ENCODE data around the gene RCOR1. TPM values are rescaled to one million over a fixed set of nuclear protein-coding genes. Genes with fewer than 3 reads are reported as not detected.

The RCOR1 gene
- total and polyA plus RNA-seq, 2 of the 4 experiments (the other 2 are of a cell fraction) = 9.0 to 11.2 TPM

DNA sequence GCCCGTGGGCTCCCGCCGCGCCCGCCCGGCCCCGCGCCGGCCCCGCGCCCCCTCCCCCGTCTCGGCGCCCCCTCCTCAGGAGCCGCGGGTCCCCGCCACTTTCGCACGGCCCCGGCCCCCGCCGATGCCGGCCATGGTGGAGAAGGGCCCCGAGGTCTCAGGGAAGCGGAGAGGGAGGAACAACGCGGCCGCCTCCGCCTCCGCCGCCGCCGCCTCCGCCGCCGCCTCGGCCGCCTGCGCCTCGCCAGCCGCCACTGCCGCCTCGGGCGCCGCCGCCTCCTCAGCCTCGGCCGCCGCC lies 263 bp downstream of the RCOR1 start:
- intact Hi-C loops (cut with micrococcal nuclease) = loop anchor here (1.0 to 10.0 kb wide), 5 partner anchors 68 to 322 kb away; partner anchors contain the start of gene TRAF3
- Histone ChIP-seq H3K23ac (ENCODE audit: low read depth, low read length) (no peak overlapping the region), H3K9me1 (ENCODE audit: insufficient read depth, low read length) (peaks cover 3% of the 10 kb centered on the region), H3K27me3 (ENCODE audit: control insufficient read depth, insufficient read depth, low read length) (no peaks in the 10 kb centered on the region), H3K4me2 (ENCODE audit: low read depth, low read length) (no peak overlapping the region), H3K18ac (ENCODE audit: low read depth, low read length) (no peak overlapping the region), H2BK120ac (ENCODE audit: low read depth, low read length) (no peak overlapping the region), H3K4me1 (ENCODE audit: control insufficient read depth, insufficient read depth, low read length) (peaks cover 8% of the 10 kb centered on the region), H2BK15ac (ENCODE audit: low read depth, low read length) (no peak overlapping the region), H3K9ac (ENCODE audit: low read depth, low read length) (peak overlapping the region; percentile 15; the same call in 1 of the 2 replicates), H3K4me3 (ENCODE audit: insufficient read depth, low read depth, low read length) (peak overlapping the region; percentile 99), H3K4ac (ENCODE audit: low read depth, low read length) (no peak overlapping the region), H4K20me1 (ENCODE audit: insufficient read depth, low read length) (peaks cover 22% of the 10 kb centered on the region), H3K36me3 (ENCODE audit: control insufficient read depth, insufficient read depth, low read length) (no peaks in the 10 kb centered on the region), H3K56ac (ENCODE audit: extremely low read depth, insufficient read depth, low read length) (no peak overlapping the region), H4K91ac (ENCODE audit: insufficient read depth, low read depth, low read length) (no peak overlapping the region), H4K5ac (ENCODE audit: low read depth, low read length) (no peak overlapping the region), H2BK5ac (ENCODE audit: low read depth, low read length, poor library complexity, severe bottlenecking) (peak overlapping the region; percentile 14), H2AK5ac (ENCODE audit: low read depth, low read length) (no peak overlapping the region), H2AFZ (replicated peaks; ENCODE audit: low read length, poor library complexity) (peak overlapping the region; percentile 88), H3K79me1 (ENCODE audit: low read depth in 1 of 2, low read length in 2 of 2) (peaks cover 3 to 48% of the 10 kb centered on the region in 2 experiments; a peak in 3 of 4 replicates), H3K14ac (replicated peaks; ENCODE audit: low read depth, low read length) (no peak overlapping the region), H3K27ac (ENCODE audit: insufficient read depth, low read length) (peak overlapping the region; percentile 65), H2BK20ac (ENCODE audit: low read depth, low read length) (no peak overlapping the region), H4K8ac (ENCODE audit: low read depth in 2 of 2, low read length in 2 of 2) (no peak overlapping the region), H2AK9ac (replicated peaks; ENCODE audit: low read depth, low read length, poor library complexity) (peak overlapping the region; percentile 35), H3K9me3 (ENCODE audit: control insufficient read depth, insufficient read depth, low read length) (no peaks in the 10 kb centered on the region)
- ATAC-seq (ENCODE audit: low read depth) = no peak; the same call in 1 of the 2 replicates
- no TSS peak for BruUV-seq (replicated peaks)
- dilution Hi-C loops (cut with HindIII; ENCODE audit: low sequenced_read_pairs, unreplicated experiment) = no loop called here
- no peak for DNase-seq
- POLR2A ChIA-PET (ENCODE audit: unreplicated experiment) = no interaction called here
- TF ChIP-seq, protein P1, sequence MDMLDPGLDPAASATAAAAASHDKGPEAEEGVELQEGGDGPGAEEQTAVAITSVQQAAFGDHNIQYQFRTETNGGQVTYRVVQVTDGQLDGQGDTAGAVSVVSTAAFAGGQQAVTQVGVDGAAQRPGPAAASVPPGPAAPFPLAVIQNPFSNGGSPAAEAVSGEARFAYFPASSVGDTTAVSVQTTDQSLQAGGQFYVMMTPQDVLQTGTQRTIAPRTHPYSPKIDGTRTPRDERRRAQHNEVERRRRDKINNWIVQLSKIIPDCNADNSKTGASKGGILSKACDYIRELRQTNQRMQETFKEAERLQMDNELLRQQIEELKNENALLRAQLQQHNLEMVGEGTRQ (IDR thresholded peaks at IDR 0.05; ENCODE audit: low read depth, low read length) = no peak
- no peak for TF ChIP-seq FOS (IDR thresholded peaks at IDR 0.05; ENCODE audit: low read depth, low read length)
- no peak for TF ChIP-seq RCOR1 (IDR thresholded peaks at IDR 0.05; ENCODE audit: insufficient replicate concordance, low read length)
- no peak for TF ChIP-seq SMC3 (IDR thresholded peaks at IDR 0.05; ENCODE audit: low read depth, low read length)
- TF ChIP-seq RAD21 (IDR thresholded peaks at IDR 0.05; ENCODE audit: low read length) = no peak
- TF ChIP-seq, protein P2, sequence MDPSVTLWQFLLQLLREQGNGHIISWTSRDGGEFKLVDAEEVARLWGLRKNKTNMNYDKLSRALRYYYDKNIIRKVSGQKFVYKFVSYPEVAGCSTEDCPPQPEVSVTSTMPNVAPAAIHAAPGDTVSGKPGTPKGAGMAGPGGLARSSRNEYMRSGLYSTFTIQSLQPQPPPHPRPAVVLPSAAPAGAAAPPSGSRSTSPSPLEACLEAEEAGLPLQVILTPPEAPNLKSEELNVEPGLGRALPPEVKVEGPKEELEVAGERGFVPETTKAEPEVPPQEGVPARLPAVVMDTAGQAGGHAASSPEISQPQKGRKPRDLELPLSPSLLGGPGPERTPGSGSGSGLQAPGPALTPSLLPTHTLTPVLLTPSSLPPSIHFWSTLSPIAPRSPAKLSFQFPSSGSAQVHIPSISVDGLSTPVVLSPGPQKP (IDR thresholded peaks at IDR 0.05; ENCODE audit: borderline replicate concordance, low read depth, low read length) = no peak
- TF ChIP-seq POLR2A (IDR thresholded peaks at IDR 0.05; ENCODE audit: low read depth, low read length) = no peak
- no peak for TF ChIP-seq CEBPB (IDR thresholded peaks at IDR 0.05; ENCODE audit: low read depth, low read length)
- TF ChIP-seq MXI1 (IDR thresholded peaks at IDR 0.05; ENCODE audit: borderline replicate concordance, low read depth, low read length) = no peak
- TF ChIP-seq NFE2L2 (IDR thresholded peaks at IDR 0.05; ENCODE audit: low read depth, low read length) = no peak
- no peak for TF ChIP-seq RFX5 (IDR thresholded peaks at IDR 0.05; ENCODE audit: low read depth, low read length)
- no peak for TF ChIP-seq MAZ (IDR thresholded peaks at IDR 0.05; ENCODE audit: borderline replicate concordance, low read depth, low read length)
- CTCF ChIA-PET = no interaction called here
- WGBS, 2 experiments (ENCODE audit: extremely low coverage in 2 of 2, insufficient read length in 1 of 2) = 0% methylated on average over 6 of the region's 49 CpGs; no CpG with 5 or more reads in 1 of the 2 experiments
- in situ Hi-C loops (cut with MboI; ENCODE audit: low sequenced_read_pairs) = no loop called here
